Kidney (tissue), 22 donors: ENCODE data around the gene CDC42. TPM values are rescaled to one million over a fixed set of nuclear protein-coding genes. Genes with fewer than 3 reads are reported as not detected.
"Not testable (repeated sequence)": the region's sequence is repeated elsewhere in the genome, so short reads cannot be mapped to it uniquely, and the experiment has no call there.

Experiments used
- DNase-seq, 5 donors: peaks; one replicate each; pipeline ENCODE4 v3.0.0-alpha.2; 2013 to 2020
- FAIRE-seq: peaks from 2 replicates; lab custom pipeline; 2012; peaks lifted over from hg19 to GRCh38; lab: Jason Lieb, UNC
- H3K27ac ChIP-seq, 2 donors: one replicate each; pipeline ENCODE4 v1.7.0; 2013; ENCODE audit warnings: low read depth in 2 of 2, low read length in 2 of 2, inconsistent platforms in 1 of 2
- H3K27me3 ChIP-seq: one replicate; pipeline ENCODE4 v1.7.1; 2013; ENCODE audit warnings: low read length, inconsistent platforms; ENCODE audit not compliant: control insufficient read depth, insufficient read depth
- H3K36me3 ChIP-seq, 3 donors: one replicate each; pipeline versions ENCODE4 v1.7.0 to v1.7.1; 2013; ENCODE audit warnings: low read length in 3 of 3, control low read depth in 1 of 3, inconsistent platforms in 1 of 3; ENCODE audit not compliant: insufficient read depth in 3 of 3, control insufficient read depth in 2 of 3
- H3K4me1 ChIP-seq, 3 donors: one replicate each; pipeline versions ENCODE4 v1.7.0 to v1.7.1; 2013; ENCODE audit warnings: low read length in 3 of 3, inconsistent platforms in 1 of 3, low read depth in 1 of 3; ENCODE audit not compliant: control insufficient read depth in 2 of 3, insufficient read depth in 2 of 3
- H3K4me3 ChIP-seq, 3 donors: one replicate each; pipeline versions ENCODE4 v1.7.0 to v1.8.1; 2013; ENCODE audit warnings: low read length in 3 of 3, control low read depth in 1 of 3, inconsistent platforms in 1 of 3
- H3K9ac ChIP-seq, 3 donors: one replicate each; pipeline versions ENCODE4 v1.7.0 to v1.7.1; 2013; ENCODE audit warnings: low read length in 3 of 3, control low read depth in 1 of 3, inconsistent platforms in 1 of 3
- H3K9me3 ChIP-seq, 3 donors: one replicate each; pipeline versions ENCODE4 v1.7.0 to v1.7.1; 2013; ENCODE audit warnings: low read length in 3 of 3, control low read depth in 1 of 3, inconsistent platforms in 1 of 3; ENCODE audit not compliant: control insufficient read depth in 2 of 3, insufficient read depth in 1 of 3
- intact Hi-C: fragments of 100-400 bp; cut with DNase I; formaldehyde crosslinking; loops from one replicate; pipeline ENCODE4 v1.11.1; 2022
- long read RNA-seq, 10 donors: library from polyadenylated mRNA in 1 of 10; unstranded in 1 of 10; transcript quantifications; one replicate each; pipeline ENCODE4 v2.0.0 and lab custom pipeline, GENCODE V29; 2021 to 2026
- polyA plus RNA-seq: library from polyadenylated mRNA; stranded (reverse); fragments of 350-450 nt; fragmentation: Illumina TruSeq; extraction: RNeasy Lipid Tissue Mini Kit (QIAGEN cat#74804); gene quantifications from one replicate; pipeline ENCODE4 v1.2.3, GENCODE V29; 2014; ENCODE audit warnings: low read depth, low replicate concordance; ENCODE audit not compliant: insufficient read depth
- total RNA-seq: library from RNA; stranded (reverse); fragmentation: NEBNext Ultra II Directional; extraction: Animal tissue kit (Norgen Biotek cat#: 25700); gene quantifications from one replicate; pipeline ENCODE4 v1.2.1, GENCODE V29; 2021
- TF ChIP-seq, protein P1 (sequence below): IDR thresholded peaks from 3 replicates; pipeline ENCODE4 v1.5.1; 2012; ENCODE audit warnings: mild to moderate bottlenecking, moderate library complexity, borderline replicate concordance; ENCODE audit not compliant: insufficient read depth; ENCODE audit errors: extremely low read depth
- donor health status: control.
- donor health status: control.
- donor health status: control.
- donor health status: control.
- donor health status: control.
- donor health status: DM: yes; HTN: yes; CAD: no.
- donor health status: Normal renal cell carcinoma (clear cell type).

Gene CDC42
- 248 TPM for total RNA-seq
- 207 TPM for polyA plus RNA-seq
- long read RNA-seq, donor 1, partial matches to known transcripts = 43 of 86 reads
- long read RNA-seq, donor 1, other reads (novel, unspliced or antisense) = 43 of 86 reads
- long read RNA-seq, donor 2, partial matches to known transcripts = 68 of 135 reads
- long read RNA-seq, donor 2, other reads (novel, unspliced or antisense) = 65 of 135 reads
- long read RNA-seq, donor 3, partial matches to known transcripts = 124 of 130 reads
- long read RNA-seq, donor 3, other reads (novel, unspliced or antisense) = 6 of 130 reads
- long read RNA-seq, donor 4, partial matches to known transcripts = 35 of 86 reads
- long read RNA-seq, donor 4, other reads (novel, unspliced or antisense) = 51 of 86 reads
- long read RNA-seq, donor 5, partial matches to known transcripts = 13 of 21 reads
- long read RNA-seq, donor 5, other reads (novel, unspliced or antisense) = 7 of 21 reads
- long read RNA-seq, donor 6, partial matches to known transcripts = 305 of 480 reads
- long read RNA-seq, donor 6, other reads (novel, unspliced or antisense) = 174 of 480 reads
- long read RNA-seq, donor 7, partial matches to known transcripts = 5 of 35 reads
- long read RNA-seq, donor 7, other reads (novel, unspliced or antisense) = 30 of 35 reads
- long read RNA-seq, donor 8, partial matches to known transcripts = 118 of 201 reads
- long read RNA-seq, donor 8, other reads (novel, unspliced or antisense) = 82 of 201 reads
- long read RNA-seq, donor 9, partial matches to known transcripts = 77 of 79 reads
- long read RNA-seq, donor 9, other reads (novel, unspliced or antisense) = 0 of 79 reads
- long read RNA-seq, donor 10, partial matches to known transcripts = 70 of 139 reads
- long read RNA-seq, donor 10, other reads (novel, unspliced or antisense) = 64 of 139 reads

DNA sequence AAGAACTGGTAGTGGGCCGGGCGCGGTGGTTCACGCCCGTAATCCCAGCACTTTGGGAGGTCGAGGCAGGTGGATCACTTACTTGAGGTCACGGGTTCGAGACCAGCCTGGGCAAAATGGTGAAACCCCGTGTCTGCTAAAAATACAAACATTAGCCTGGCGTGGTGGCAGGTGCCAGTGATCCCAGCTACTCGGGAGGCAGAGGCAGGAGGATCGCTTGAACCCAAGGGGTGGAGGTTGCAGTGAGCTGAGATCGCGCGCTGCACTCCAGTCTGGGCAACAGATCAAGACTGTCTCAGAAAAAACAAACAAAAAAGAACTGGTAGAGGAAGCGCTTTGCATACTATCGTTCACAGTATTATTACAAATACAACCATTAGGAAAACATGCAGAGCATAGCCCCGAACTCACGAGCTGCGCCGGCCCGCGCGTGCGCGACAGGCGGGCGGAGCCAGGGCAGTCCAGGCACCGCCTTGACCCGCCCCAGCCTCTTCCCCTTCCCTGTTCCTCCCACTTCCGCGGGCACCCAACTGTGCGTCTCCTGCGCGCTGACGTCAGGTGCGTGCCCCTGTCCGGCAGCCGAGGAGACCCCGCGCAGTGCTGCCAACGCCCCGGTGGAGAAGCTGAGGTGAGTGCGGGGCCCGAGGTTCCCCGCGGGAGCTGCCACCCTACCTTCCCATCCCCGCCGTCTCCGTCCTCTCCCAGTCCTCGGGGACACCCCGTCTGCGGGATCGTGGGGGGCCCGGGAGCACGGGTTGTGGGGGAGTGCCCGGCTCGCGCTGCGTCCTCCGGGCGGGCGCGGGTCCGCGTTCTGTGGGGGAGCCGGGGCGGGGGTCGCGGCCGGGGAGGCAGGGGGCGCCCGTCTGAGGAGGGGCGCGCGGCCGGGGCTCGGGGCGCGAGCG is at the start of gene CDC42:
CDC42 (plus strand) TSS at position 595 of the 902 bp plus-strand sequence. CDS start 25,770 bp downstream, outside the sequence.
- Histone ChIP-seq H3K4me1 (peaks cover 5 to 20% (median 14%) of the 10 kb centered on the region in 3 donors), H3K27ac (peak within 1 kb of the TSS; percentile 98), H3K27me3 (no peaks in the 10 kb centered on the region), H3K9me3 (no peaks in the 10 kb centered on the region), H3K4me3 (peak within 1 kb of the TSS; percentile 68 to 98 (median 78)), H3K36me3 (no peaks in the 10 kb centered on the region), H3K9ac (peak within 1 kb of the TSS; percentile 77 to 95 (median 80))
- intact Hi-C loops = no loop called here
- TF ChIP-seq, protein P1, sequence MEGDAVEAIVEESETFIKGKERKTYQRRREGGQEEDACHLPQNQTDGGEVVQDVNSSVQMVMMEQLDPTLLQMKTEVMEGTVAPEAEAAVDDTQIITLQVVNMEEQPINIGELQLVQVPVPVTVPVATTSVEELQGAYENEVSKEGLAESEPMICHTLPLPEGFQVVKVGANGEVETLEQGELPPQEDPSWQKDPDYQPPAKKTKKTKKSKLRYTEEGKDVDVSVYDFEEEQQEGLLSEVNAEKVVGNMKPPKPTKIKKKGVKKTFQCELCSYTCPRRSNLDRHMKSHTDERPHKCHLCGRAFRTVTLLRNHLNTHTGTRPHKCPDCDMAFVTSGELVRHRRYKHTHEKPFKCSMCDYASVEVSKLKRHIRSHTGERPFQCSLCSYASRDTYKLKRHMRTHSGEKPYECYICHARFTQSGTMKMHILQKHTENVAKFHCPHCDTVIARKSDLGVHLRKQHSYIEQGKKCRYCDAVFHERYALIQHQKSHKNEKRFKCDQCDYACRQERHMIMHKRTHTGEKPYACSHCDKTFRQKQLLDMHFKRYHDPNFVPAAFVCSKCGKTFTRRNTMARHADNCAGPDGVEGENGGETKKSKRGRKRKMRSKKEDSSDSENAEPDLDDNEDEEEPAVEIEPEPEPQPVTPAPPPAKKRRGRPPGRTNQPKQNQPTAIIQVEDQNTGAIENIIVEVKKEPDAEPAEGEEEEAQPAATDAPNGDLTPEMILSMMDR = no peak
- FAIRE-seq (no peak), DNase-seq (peak; percentile 98 to 99 (median 99))

DNA sequence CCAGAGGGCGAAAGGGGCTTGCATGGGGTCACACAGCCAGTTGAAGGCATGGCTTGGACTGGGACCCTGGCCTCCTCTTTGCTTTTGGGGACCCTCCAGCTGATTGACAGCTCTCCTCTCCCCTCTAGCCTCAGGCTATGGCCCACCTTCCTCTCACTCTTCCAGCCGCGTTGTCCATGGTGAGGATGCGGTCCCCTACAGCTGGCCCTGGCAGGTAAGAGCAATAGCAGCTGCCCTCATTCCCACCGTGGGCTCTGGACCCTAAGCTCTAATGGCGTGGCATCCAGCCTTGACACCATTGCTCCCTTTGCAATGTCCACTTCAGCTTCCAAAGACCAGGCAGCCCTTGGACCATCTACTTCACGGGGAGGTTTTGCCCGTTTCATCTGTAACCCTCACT is 49.6 kb upstream of the CDC42 start:
- intact Hi-C loops, H3K27ac ChIP-seq, FAIRE-seq, H3K4me3 ChIP-seq, H3K9ac ChIP-seq, H3K4me1 ChIP-seq, H3K27me3 ChIP-seq, H3K36me3 ChIP-seq, H3K9me3 ChIP-seq: not testable (repeated sequence)
- DNase-seq = peak in 1 of 5 donors; percentile 29

DNA sequence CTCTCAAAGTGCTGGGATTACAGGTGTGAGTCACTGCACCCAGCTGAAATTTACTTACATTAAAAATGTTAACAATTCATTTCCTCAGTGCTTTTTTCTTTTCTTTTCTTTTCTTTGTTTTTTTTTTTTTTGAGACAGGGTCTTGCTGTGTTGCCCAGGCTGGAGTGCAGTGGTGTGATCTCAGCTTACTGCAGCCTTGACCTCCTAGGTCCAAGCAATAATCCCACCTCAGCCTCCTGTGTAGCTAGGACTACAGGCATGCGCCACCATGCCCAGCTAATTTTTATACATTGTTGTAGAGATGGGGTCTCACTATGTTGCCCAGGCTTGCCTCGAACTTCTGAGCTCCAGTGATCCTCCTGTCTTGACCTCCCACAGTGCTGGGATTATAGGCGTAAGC is 48.5 kb upstream of the CDC42 start:
- H3K27ac ChIP-seq, intact Hi-C loops, DNase-seq, H3K4me3 ChIP-seq, H3K9ac ChIP-seq, H3K27me3 ChIP-seq, H3K36me3 ChIP-seq, H3K4me1 ChIP-seq, FAIRE-seq, H3K9me3 ChIP-seq: not testable (repeated sequence)

DNA sequence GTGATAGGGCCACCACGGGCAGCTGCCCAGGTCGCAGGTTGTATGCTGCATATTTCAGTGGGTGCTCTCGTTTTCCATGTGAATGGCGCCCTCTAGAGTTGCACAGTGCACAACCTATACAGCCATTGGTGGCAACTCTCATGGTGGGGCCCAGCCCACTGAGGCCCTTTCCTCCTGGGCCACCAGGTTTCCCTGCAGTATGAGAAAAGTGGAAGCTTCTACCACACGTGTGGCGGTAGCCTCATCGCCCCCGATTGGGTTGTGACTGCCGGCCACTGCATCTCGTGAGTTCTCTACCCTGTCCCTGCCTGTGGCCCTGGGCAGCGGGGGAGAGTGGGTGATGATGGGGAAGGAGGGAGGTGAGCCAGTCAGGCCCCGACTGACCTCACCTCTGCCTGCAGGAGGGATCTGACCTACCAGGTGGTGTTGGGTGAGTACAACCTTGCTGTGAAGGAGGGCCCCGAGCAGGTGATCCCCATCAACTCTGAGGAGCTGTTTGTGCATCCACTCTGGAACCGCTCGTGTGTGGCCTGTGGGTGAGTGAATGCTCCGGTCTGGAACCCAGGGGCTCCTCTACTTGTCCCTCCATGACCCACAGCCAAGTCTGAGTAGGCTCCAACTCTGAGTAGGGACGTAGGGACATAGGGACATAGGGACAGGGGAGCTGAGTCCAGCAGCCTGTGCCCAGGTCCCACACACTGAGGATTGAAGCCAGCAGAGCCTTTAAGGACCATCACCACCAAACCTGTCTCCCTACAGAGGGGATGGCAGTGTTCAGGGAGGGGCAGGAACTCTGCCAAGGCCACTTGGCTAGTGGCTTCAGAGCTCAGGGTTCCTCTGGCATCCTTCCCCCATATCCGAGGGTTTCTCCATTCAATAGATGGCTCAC is 47.0 kb upstream of the CDC42 start:
- H3K36me3 ChIP-seq, H3K4me1 ChIP-seq, H3K9me3 ChIP-seq, H3K4me3 ChIP-seq, intact Hi-C loops, FAIRE-seq, H3K27ac ChIP-seq, H3K9ac ChIP-seq, H3K27me3 ChIP-seq: not testable (repeated sequence)
- peak in 3 of 5 donors; percentile 10 to 58 (median 32) for DNase-seq

DNA sequence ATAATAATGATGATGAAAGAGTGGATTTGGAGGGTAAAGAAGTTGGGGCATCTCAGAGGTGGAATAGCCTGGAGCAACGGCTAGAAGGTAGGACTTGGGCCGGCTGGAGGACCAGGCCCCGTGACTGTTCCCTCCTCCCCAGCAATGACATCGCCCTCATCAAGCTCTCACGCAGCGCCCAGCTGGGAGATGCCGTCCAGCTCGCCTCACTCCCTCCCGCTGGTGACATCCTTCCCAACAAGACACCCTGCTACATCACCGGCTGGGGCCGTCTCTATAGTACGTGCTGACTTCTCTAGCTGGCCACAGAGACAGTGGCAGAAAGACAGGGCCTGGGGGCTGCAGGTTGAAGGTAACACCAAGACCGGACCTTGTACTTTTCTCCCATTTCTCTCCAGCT is 45.8 kb upstream of the CDC42 start:
- DNase-seq = peak in 1 of 5 donors; percentile 45
- H3K9ac ChIP-seq, H3K4me1 ChIP-seq, H3K27ac ChIP-seq, H3K4me3 ChIP-seq, FAIRE-seq, H3K36me3 ChIP-seq, intact Hi-C loops, H3K9me3 ChIP-seq, H3K27me3 ChIP-seq: not testable (repeated sequence)

DNA sequence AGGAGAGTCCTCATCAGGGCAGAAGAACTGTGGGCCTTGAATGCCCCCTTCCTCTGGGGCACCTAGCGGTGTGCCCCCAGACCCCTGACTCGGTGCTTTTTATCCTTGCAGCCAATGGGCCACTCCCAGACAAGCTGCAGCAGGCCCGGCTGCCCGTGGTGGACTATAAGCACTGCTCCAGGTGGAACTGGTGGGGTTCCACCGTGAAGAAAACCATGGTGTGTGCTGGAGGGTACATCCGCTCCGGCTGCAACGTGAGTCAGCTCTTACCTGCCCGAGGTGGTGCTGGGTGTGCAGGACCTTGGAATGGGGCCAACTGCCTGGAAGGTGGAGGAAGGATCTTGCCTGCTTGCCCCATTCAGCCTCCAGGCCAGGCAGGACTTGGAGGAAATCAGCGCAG is 45.2 kb upstream of the CDC42 start:
- intact Hi-C loops, FAIRE-seq, H3K9ac ChIP-seq, H3K27me3 ChIP-seq, H3K36me3 ChIP-seq, H3K9me3 ChIP-seq, H3K4me3 ChIP-seq, H3K4me1 ChIP-seq, H3K27ac ChIP-seq: not testable (repeated sequence)
- DNase-seq = peak in 1 of 5 donors; percentile 54
